ENCODE results near the gene ARHGAP28. TPM values are rescaled to one million over a fixed set of nuclear protein-coding genes. Genes with fewer than 3 reads are reported as not detected.

ARHGAP28 gene
- not detected for total RNA-seq

DNA sequence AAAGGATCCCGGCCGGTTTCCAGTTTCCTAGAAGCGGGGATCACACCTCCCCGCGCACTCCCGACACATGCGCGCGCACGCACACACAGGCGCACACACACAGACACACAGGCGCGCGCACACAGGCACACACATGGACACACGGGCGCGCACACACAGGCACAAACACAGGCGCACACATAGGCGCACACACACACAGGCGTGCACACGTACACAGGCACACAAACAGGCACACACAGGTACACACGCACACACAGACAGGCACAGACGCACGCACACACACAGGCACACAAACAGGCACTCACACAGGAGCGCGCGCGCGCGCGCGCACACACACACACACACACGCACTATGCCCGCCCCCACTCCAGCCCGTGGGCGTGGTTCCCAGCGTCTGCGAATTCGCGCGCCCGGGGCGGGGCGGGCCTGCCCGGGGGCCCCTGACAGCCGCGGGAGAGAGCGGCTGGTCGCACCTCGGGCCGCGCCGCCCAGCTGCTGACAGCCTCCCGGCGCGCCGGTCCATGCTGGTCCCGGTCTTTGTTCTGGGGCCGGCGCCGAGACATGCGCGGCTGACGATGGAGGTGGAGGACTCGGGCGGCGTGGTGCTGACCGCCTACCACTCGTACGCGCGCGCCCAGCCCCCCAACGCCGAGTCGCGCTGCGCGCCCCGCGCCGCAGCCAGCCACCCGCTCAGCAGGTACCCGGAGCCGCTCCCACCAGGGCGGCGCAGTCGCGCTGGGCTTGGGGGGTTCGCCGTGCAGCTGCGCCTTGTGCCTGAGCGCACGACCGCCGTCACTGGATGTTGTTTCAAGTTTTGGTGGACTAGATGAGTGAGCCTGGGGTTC, at the start of gene ARHGAP28:
Gene ARHGAP28, plus strand, starts transcription at position 470 of the 845 bp plus-strand sequence. Its CDS starts 106 bp downstream, at position 576.
- ChIA-PET CTCF (no interaction called here), POLR2A (no interaction called here)
- ATAC-seq = peak; percentile 69
- no peaks in the 10 kb centered on the region for H3K36me3 Mint-ChIP-seq (ENCODE audit: low read depth)
- H3K4me1 Mint-ChIP-seq = peaks cover 5% of the 10 kb centered on the region
- no peak within 1 kb of the TSS for H3K27ac Mint-ChIP-seq
- peak; percentile 56 for DNase-seq
- H3K9me3 Mint-ChIP-seq (ENCODE audit: low read depth) = no peaks in the 10 kb centered on the region
- H3K27me3 Mint-ChIP-seq = peaks cover 17% of the 10 kb centered on the region
- intact Hi-C loops (cut with DNase I, micrococcal nuclease) = loop anchor here in 1 of 2 experiments (5.0 kb wide), 1 partner anchor 567 kb away; no protein-coding TSS in a partner anchor
- H3K4me3 Mint-ChIP-seq = peak within 1 kb of the TSS; percentile 66

GRCh38 chr18:6681331-6681875, 48.1 kb upstream of the ARHGAP28 start:
- no peak for DNase-seq
- intact Hi-C loops (cut with DNase I, micrococcal nuclease) = no loop called here
- CTCF ChIA-PET = no interaction called here

GRCh38 chr18:6682437-6683111, 46.9 kb upstream of the ARHGAP28 start:
- H3K4me3 Mint-ChIP-seq = no peak overlapping the region
- H3K27me3 Mint-ChIP-seq = no peaks in the 10 kb centered on the region
- H3K9me3 Mint-ChIP-seq (ENCODE audit: low read depth) = no peaks in the 10 kb centered on the region
- POLR2A ChIA-PET = no interaction called here
- no peaks in the 10 kb centered on the region for H3K36me3 Mint-ChIP-seq (ENCODE audit: low read depth)
- DNase-seq (no peak), ATAC-seq (no peak)
- no peaks in the 10 kb centered on the region for H3K4me1 Mint-ChIP-seq
- intact Hi-C loops (cut with DNase I, micrococcal nuclease) = no loop called here
- H3K27ac Mint-ChIP-seq = no peak overlapping the region
- CTCF ChIA-PET = no interaction called here

More at GRCh38 chr18:6681331-6681875, 48.1 kb upstream of the ARHGAP28 start:
- no peaks in the 10 kb centered on the region for H3K4me1 Mint-ChIP-seq
- no peak overlapping the region for H3K27ac Mint-ChIP-seq
- H3K36me3 Mint-ChIP-seq (ENCODE audit: low read depth) = no peaks in the 10 kb centered on the region
- no peak overlapping the region for H3K4me3 Mint-ChIP-seq
- no peaks in the 10 kb centered on the region for H3K27me3 Mint-ChIP-seq
- POLR2A ChIA-PET = no interaction called here
- ATAC-seq = no peak
- H3K9me3 Mint-ChIP-seq (ENCODE audit: low read depth) = no peaks in the 10 kb centered on the region

GRCh38 chr18:6683112-6683876, 46.2 kb upstream of the ARHGAP28 start:
- H3K27me3 Mint-ChIP-seq = no peaks in the 10 kb centered on the region
- H3K4me3 Mint-ChIP-seq = no peak overlapping the region
- ATAC-seq = no peak
- ChIA-PET POLR2A (no interaction called here), CTCF (no interaction called here)
- intact Hi-C loops (cut with DNase I, micrococcal nuclease) = no loop called here
- no peaks in the 10 kb centered on the region for H3K36me3 Mint-ChIP-seq (ENCODE audit: low read depth)
- H3K9me3 Mint-ChIP-seq (ENCODE audit: low read depth) = no peaks in the 10 kb centered on the region
- no peak overlapping the region for H3K27ac Mint-ChIP-seq
- DNase-seq = no peak
- no peaks in the 10 kb centered on the region for H3K4me1 Mint-ChIP-seq

GRCh38 chr18:6687676-6688075, 41.8 kb upstream of the ARHGAP28 start:
- no peaks in the 10 kb centered on the region for H3K4me1 Mint-ChIP-seq

GRCh38 chr18:6708890-6709289, 20.6 kb upstream of the ARHGAP28 start:
- Mint-ChIP-seq H3K36me3 (ENCODE audit: low read depth) (no peaks in the 10 kb centered on the region), H3K27ac (no peak overlapping the region), H3K9me3 (ENCODE audit: low read depth) (peaks cover 4% of the 10 kb centered on the region), H3K27me3 (peaks cover 2% of the 10 kb centered on the region), H3K4me3 (no peak overlapping the region), H3K4me1 (no peaks in the 10 kb centered on the region)
- ATAC-seq (no peak), DNase-seq (no peak)
- CTCF ChIA-PET = no interaction called here
- POLR2A ChIA-PET = no interaction called here
- intact Hi-C loops (cut with DNase I, micrococcal nuclease) = no loop called here

More at GRCh38 chr18:6687676-6688075, 41.8 kb upstream of the ARHGAP28 start:
- no peak for ATAC-seq
- no peaks in the 10 kb centered on the region for H3K36me3 Mint-ChIP-seq (ENCODE audit: low read depth)
- H3K27me3 Mint-ChIP-seq = no peaks in the 10 kb centered on the region
- CTCF ChIA-PET = no interaction called here
- intact Hi-C loops (cut with DNase I, micrococcal nuclease) = no loop called here
- peaks cover 3% of the 10 kb centered on the region for H3K9me3 Mint-ChIP-seq (ENCODE audit: low read depth)
- no peak overlapping the region for H3K4me3 Mint-ChIP-seq
- H3K27ac Mint-ChIP-seq = no peak overlapping the region
- POLR2A ChIA-PET = no interaction called here
- no peak for DNase-seq

GRCh38 chr18:6711467-6711866, 18.0 kb upstream of the ARHGAP28 start:
- ATAC-seq (no peak), DNase-seq (no peak)
- Mint-ChIP-seq H3K9me3 (ENCODE audit: low read depth) (peaks cover 4% of the 10 kb centered on the region), H3K36me3 (ENCODE audit: low read depth) (no peaks in the 10 kb centered on the region), H3K27me3 (peaks cover 2% of the 10 kb centered on the region), H3K4me3 (no peak overlapping the region), H3K27ac (no peak overlapping the region), H3K4me1 (no peaks in the 10 kb centered on the region)
- intact Hi-C loops (cut with DNase I, micrococcal nuclease) = no loop called here
- ChIA-PET CTCF (no interaction called here), POLR2A (no interaction called here)

- Mint-ChIP-seq H3K27me3 (peaks cover 2% of the 10 kb centered on the region), H3K36me3 (ENCODE audit: low read depth) (no peaks in the 10 kb centered on the region), H3K4me1 (no peaks in the 10 kb centered on the region), H3K27ac (no peak overlapping the region), H3K9me3 (ENCODE audit: low read depth) (peaks cover 1% of the 10 kb centered on the region), H3K4me3 (no peak overlapping the region)
- intact Hi-C loops (cut with DNase I, micrococcal nuclease) = no loop called here
- no peak for ATAC-seq
- no peak for DNase-seq
- ChIA-PET POLR2A (no interaction called here), CTCF (no interaction called here)
Measured at GRCh38 chr18:6712401-6712800, 17.1 kb upstream of the ARHGAP28 start.

DNA sequence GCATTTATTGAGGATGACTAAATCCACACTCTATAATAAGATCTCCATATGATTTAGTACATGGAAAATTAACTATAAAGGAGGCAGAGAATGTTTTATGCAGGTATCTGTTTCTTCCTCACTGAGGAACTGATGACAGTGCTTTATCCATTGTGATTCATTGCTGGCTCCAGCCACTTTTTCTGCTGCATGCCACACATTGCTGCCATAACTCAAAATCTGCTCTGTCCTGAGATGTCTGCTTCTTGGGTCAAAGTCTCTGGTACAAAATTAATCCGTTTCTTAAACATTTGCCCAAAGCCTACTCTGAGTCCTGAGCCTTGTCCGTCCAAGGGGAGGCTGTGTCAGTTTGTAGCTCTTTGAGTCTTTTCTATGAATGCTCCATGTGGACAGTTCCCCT, 15.5 kb upstream of the ARHGAP28 start:
- H3K9me3 Mint-ChIP-seq (ENCODE audit: low read depth) = peaks cover 1% of the 10 kb centered on the region
- intact Hi-C loops (cut with DNase I, micrococcal nuclease) = no loop called here
- ChIA-PET CTCF (no interaction called here), POLR2A (no interaction called here)
- no peaks in the 10 kb centered on the region for H3K36me3 Mint-ChIP-seq (ENCODE audit: low read depth)
- H3K27ac Mint-ChIP-seq = no peak overlapping the region
- H3K4me3 Mint-ChIP-seq = no peak overlapping the region
- no peaks in the 10 kb centered on the region for H3K27me3 Mint-ChIP-seq
- DNase-seq (no peak), ATAC-seq (no peak)
- H3K4me1 Mint-ChIP-seq = no peaks in the 10 kb centered on the region

- no peaks in the 10 kb centered on the region for H3K4me1 Mint-ChIP-seq
- H3K9me3 Mint-ChIP-seq (ENCODE audit: low read depth) = peaks cover 1% of the 10 kb centered on the region
- H3K27ac Mint-ChIP-seq = no peak overlapping the region
- ChIA-PET CTCF (no interaction called here), POLR2A (no interaction called here)
- no peak overlapping the region for H3K4me3 Mint-ChIP-seq
- DNase-seq = no peak
- no peaks in the 10 kb centered on the region for H3K36me3 Mint-ChIP-seq (ENCODE audit: low read depth)
- intact Hi-C loops (cut with DNase I, micrococcal nuclease) = no loop called here
- ATAC-seq = no peak
- H3K27me3 Mint-ChIP-seq = no peaks in the 10 kb centered on the region
Measured at GRCh38 chr18:6718267-6718666, 11.2 kb upstream of the ARHGAP28 start.

GRCh38 chr18:6719098-6719846, 10.2 kb upstream of the ARHGAP28 start:
- H3K27ac Mint-ChIP-seq = no peak overlapping the region
- DNase-seq (no peak), ATAC-seq (no peak)
- no peaks in the 10 kb centered on the region for H3K27me3 Mint-ChIP-seq
- POLR2A ChIA-PET = no interaction called here
- intact Hi-C loops (cut with DNase I, micrococcal nuclease) = no loop called here
- H3K9me3 Mint-ChIP-seq (ENCODE audit: low read depth) = peaks cover 1% of the 10 kb centered on the region
- CTCF ChIA-PET = no interaction called here
- no peaks in the 10 kb centered on the region for H3K36me3 Mint-ChIP-seq (ENCODE audit: low read depth)
- no peaks in the 10 kb centered on the region for H3K4me1 Mint-ChIP-seq
- H3K4me3 Mint-ChIP-seq = no peak overlapping the region
